Thymus (tissue), 14 donors: Measurements from ENCODE around the gene FUCA1. TPM values are rescaled to one million over a fixed set of nuclear protein-coding genes. Genes with fewer than 3 reads are reported as not detected.
A peak's percentile ranks its signal among the peaks of the same experiment; 100 is the strongest.

Experiments
- DNase-seq, 9 donors: peaks; one replicate each; pipeline ENCODE4 v3.0.0-alpha.2; 2013; ENCODE audit warnings: low spot score in 9 of 9, low read depth in 6 of 9, missing footprints in 1 of 9
- H3K27ac ChIP-seq, 2 donors: one replicate each; pipeline ENCODE4 v1.5.1; 2013; ENCODE audit warnings: control low read depth in 1 of 2, low read depth in 1 of 2, low read length in 1 of 2, mild to moderate bottlenecking in 1 of 2, moderate library complexity in 1 of 2
- H3K27me3 ChIP-seq, 2 donors: one replicate each; pipeline ENCODE4 v1.5.1; 2013; ENCODE audit warnings: low read length in 1 of 2; ENCODE audit not compliant: control insufficient read depth in 2 of 2, insufficient read depth in 1 of 2
- H3K36me3 ChIP-seq, 2 donors: one replicate each; pipeline ENCODE4 v1.5.1; 2013; ENCODE audit warnings: low read length in 1 of 2, mild to moderate bottlenecking in 1 of 2, moderate library complexity in 1 of 2; ENCODE audit not compliant: control insufficient read depth in 2 of 2, insufficient read depth in 2 of 2
- H3K4me1 ChIP-seq, 2 donors: one replicate each; pipeline ENCODE4 v1.5.1; 2013; ENCODE audit warnings: low read length in 2 of 2; ENCODE audit not compliant: control insufficient read depth in 2 of 2, insufficient read depth in 2 of 2
- H3K4me3 ChIP-seq, 2 donors: one replicate each; pipeline ENCODE4 v1.5.1; 2013; ENCODE audit warnings: low read length in 2 of 2, control low read depth in 1 of 2, mild to moderate bottlenecking in 1 of 2
- H3K9me3 ChIP-seq, 2 donors: one replicate each; pipeline ENCODE4 v1.5.1; 2013; ENCODE audit warnings: low read length in 1 of 2, mild to moderate bottlenecking in 1 of 2; ENCODE audit not compliant: control insufficient read depth in 2 of 2, insufficient read depth in 1 of 2
- WGBS: extraction: QIAGEN DNeasy Blood & Tissue Kit; methylation state at CpG from one replicate; pipeline ENCODE4 v1.1.7; 2013; 5-methylcytosine and 5-hydroxymethylcytosine counted together
- long read RNA-seq, 10 donors: transcript quantifications; one replicate each; lab custom pipeline, GENCODE V29; 2026
- polyA plus RNA-seq: library from polyadenylated mRNA; stranded (reverse); fragments of 200-250 nt; gene quantifications from one replicate; pipeline ENCODE4 v1.2.3, GENCODE V29; 2013
- total RNA-seq: library from RNA; stranded (reverse); fragments of 120-200 nt; gene quantifications from one replicate; pipeline ENCODE4 v1.2.4, GENCODE V29; 2013
- donor health status: healthy.

The FUCA1 gene
- total RNA-seq (25.9 TPM), polyA plus RNA-seq (39.5 TPM)
- long read RNA-seq, donor 1, partial matches to known transcripts = 0 of 1 reads
- long read RNA-seq, donor 1, other reads (novel, unspliced or antisense) = 0 of 1 reads
- long read RNA-seq, donor 2, transcript FUCA1-201 (8 exons, 2,047 nt) = major isoform, 27 of 27 reads
- long read RNA-seq, donor 2, partial matches to known transcripts = 0 of 27 reads
- long read RNA-seq, donor 2, other reads (novel, unspliced or antisense) = 0 of 27 reads
- long read RNA-seq, donor 3, transcript FUCA1-201 (8 exons, 2,047 nt) = major isoform, 10 of 16 reads
- long read RNA-seq, donor 3, partial matches to known transcripts = 6 of 16 reads
- long read RNA-seq, donor 3, other reads (novel, unspliced or antisense) = 0 of 16 reads
- long read RNA-seq, donor 4, transcript FUCA1-201 (8 exons, 2,047 nt) = major isoform, 5 of 15 reads
- long read RNA-seq, donor 4, partial matches to known transcripts = 10 of 15 reads
- long read RNA-seq, donor 4, other reads (novel, unspliced or antisense) = 0 of 15 reads
- long read RNA-seq, donor 5, transcript FUCA1-201 (8 exons, 2,047 nt) = major isoform, 11 of 11 reads
- long read RNA-seq, donor 5, partial matches to known transcripts = 0 of 11 reads
- long read RNA-seq, donor 5, other reads (novel, unspliced or antisense) = 0 of 11 reads
- long read RNA-seq, donor 6, transcript FUCA1-201 (8 exons, 2,047 nt) = major isoform, 6 of 6 reads
- long read RNA-seq, donor 6, partial matches to known transcripts = 0 of 6 reads
- long read RNA-seq, donor 6, other reads (novel, unspliced or antisense) = 0 of 6 reads
- long read RNA-seq, donor 7, transcript FUCA1-201 (8 exons, 2,047 nt) = major isoform, 15 of 24 reads
- long read RNA-seq, donor 7, partial matches to known transcripts = 9 of 24 reads
- long read RNA-seq, donor 7, other reads (novel, unspliced or antisense) = 0 of 24 reads
- long read RNA-seq, donor 8, transcript FUCA1-201 (8 exons, 2,047 nt) = major isoform, 7 of 7 reads
- long read RNA-seq, donor 8, partial matches to known transcripts = 0 of 7 reads
- long read RNA-seq, donor 8, other reads (novel, unspliced or antisense) = 0 of 7 reads
- long read RNA-seq, donor 9, transcript FUCA1-201 (8 exons, 2,047 nt) = major isoform, 11 of 11 reads
- long read RNA-seq, donor 9, partial matches to known transcripts = 0 of 11 reads
- long read RNA-seq, donor 9, other reads (novel, unspliced or antisense) = 0 of 11 reads
- long read RNA-seq, donor 10, transcript FUCA1-201 (8 exons, 2,047 nt) = major isoform, 6 of 6 reads
- long read RNA-seq, donor 10, partial matches to known transcripts = 0 of 6 reads
- long read RNA-seq, donor 10, other reads (novel, unspliced or antisense) = 0 of 6 reads

DNA sequence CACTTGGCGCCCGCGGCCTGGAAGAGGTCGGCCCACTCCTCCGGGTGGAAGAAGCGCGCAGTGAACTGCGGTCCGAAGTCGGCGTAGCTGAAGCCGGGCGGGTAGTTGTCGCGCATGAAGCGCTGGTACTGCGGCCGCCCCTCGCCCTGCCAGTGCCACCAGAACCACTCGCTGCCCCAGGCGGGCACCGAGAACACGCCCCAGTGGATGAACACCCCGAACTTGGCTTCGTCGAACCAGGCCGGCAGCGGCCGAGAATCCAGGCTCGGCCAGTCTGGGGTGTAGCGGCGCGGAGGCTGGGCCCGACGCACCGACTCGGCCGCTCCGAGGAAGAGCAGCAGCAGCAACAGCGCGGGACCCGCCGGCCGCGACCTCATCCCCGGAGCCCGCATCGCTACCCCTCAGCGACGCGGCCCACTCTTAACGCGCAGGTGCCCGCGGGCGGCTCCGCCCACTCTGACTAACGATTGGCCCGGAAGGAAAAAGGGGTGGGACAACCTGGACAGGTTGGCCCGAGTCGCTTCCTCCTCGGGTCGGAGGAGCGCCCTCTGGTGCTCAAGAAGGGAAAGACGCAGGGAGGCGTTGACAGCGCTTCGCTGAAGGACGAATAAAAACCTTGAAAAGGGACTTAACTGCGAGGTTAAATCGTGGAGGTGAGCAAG is at the start of gene FUCA1:
FUCA1 (minus strand) TSS at position 396 of the 662 bp plus-strand sequence; CDS start at position 392, 4 bp downstream.
- Histone ChIP-seq H3K36me3 (peaks cover 2 to 6% of the 10 kb centered on the region in 2 donors), H3K4me3 (peak within 1 kb of the TSS; percentile 61 to 81), H3K4me1 (peaks cover 3 to 15% of the 10 kb centered on the region in 2 donors), H3K27ac (peak within 1 kb of the TSS in 1 of 2 donors; percentile 74), H3K9me3 (no peaks in the 10 kb centered on the region), H3K27me3 (peaks cover 2 to 17% of the 10 kb centered on the region in 2 donors)
- WGBS = under 1% methylated on average over 71 of the region's 71 CpGs
- DNase-seq = peak; percentile 87 to 98 (median 96)

GRCh38 chr1:23916209-23917131 is 48.4 kb upstream of the FUCA1 start:
- Histone ChIP-seq H3K36me3 (no peaks in the 10 kb centered on the region), H3K27ac (no peak overlapping the region), H3K9me3 (no peaks in the 10 kb centered on the region), H3K4me1 (peaks cover 10 to 39% of the 10 kb centered on the region in 2 donors), H3K4me3 (no peak overlapping the region), H3K27me3 (no peaks in the 10 kb centered on the region)
- 32% methylated on average over 12 of the region's 12 CpGs for WGBS
- peak in 5 of 9 donors; percentile 56 to 85 (median 63) for DNase-seq

DNA sequence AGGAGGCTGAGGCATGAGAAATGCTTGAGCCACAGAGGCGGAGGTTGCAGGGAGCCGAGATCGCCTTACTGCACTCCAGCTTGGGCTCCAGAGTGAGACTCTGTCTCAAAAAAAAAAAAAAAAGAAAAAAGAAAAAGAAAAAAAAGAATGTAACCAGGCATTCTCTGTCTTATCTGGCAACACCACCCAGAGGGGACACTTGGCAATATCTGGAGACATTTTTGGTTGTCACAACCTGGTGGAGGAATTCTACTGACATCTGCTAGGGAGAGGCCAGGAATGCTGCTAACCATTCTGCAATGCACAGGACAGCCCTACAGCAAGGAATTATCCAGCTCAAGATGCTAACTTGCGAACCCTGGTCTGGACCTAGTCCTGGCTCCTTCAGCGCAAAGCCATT is 47.4 kb upstream of the FUCA1 start:
- Histone ChIP-seq H3K4me3 (no peak overlapping the region), H3K36me3 (no peaks in the 10 kb centered on the region), H3K4me1 (peaks cover 13 to 48% of the 10 kb centered on the region in 2 donors), H3K27me3 (no peaks in the 10 kb centered on the region), H3K27ac (no peak overlapping the region), H3K9me3 (no peaks in the 10 kb centered on the region)
- 94% methylated on average over 5 of the region's 5 CpGs for WGBS
- DNase-seq = no peak

GRCh38 chr1:23914921-23915320 is 46.8 kb upstream of the FUCA1 start:
- H3K9me3 ChIP-seq = no peaks in the 10 kb centered on the region
- WGBS = 97% methylated on average over 4 of the region's 4 CpGs
- peaks cover 13 to 50% of the 10 kb centered on the region in 2 donors for H3K4me1 ChIP-seq
- H3K27ac ChIP-seq = no peak overlapping the region
- H3K36me3 ChIP-seq = no peaks in the 10 kb centered on the region
- H3K4me3 ChIP-seq = no peak overlapping the region
- DNase-seq = no peak
- no peaks in the 10 kb centered on the region for H3K27me3 ChIP-seq

- H3K4me3 ChIP-seq = peak within 1 kb of the TSS in 1 of 2 donors; percentile 13
- WGBS = 6% methylated on average over 7 of the region's 7 CpGs
- H3K4me1 ChIP-seq = peaks cover 23 to 62% of the 10 kb centered on the region in 2 donors
- H3K27me3 ChIP-seq = no peaks in the 10 kb centered on the region
- peak within 1 kb of the TSS in 1 of 2 donors; percentile 73 for H3K27ac ChIP-seq
- no peaks in the 10 kb centered on the region for H3K36me3 ChIP-seq
- no peaks in the 10 kb centered on the region for H3K9me3 ChIP-seq
- peak in 3 of 9 donors; percentile 26 to 69 (median 51) for DNase-seq
These were observed 45.3 kb upstream of the FUCA1 start, which contains the start of gene CNR2 for GRCh38 chr1:23913212-23913880. Gene CNR2, minus strand, starts transcription at chr1:23913362. Its CDS starts 37,745 bp downstream, at chr1:23875617.

DNA sequence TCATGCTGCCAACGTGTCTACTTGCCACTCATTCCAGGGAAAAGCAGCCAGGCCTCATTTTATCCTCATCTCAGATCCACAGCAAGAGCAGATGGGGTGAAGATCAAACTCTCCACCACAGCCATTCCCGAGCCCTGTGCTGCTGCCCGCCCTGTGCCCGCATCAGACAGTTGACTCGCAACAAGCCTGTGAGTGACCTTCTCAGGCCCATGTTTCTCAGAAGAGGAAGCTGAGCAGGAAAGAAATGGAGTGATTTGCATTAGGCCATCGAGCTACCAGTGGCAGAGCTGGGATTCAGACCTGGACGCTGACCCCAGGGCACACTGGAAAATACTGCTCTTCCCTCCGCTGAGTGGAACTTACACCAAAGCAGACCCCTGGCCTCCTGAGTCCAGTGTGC is 43.8 kb upstream of the FUCA1 start:
- Histone ChIP-seq H3K36me3 (no peaks in the 10 kb centered on the region), H3K4me1 (peaks cover 23 to 71% of the 10 kb centered on the region in 2 donors), H3K9me3 (no peaks in the 10 kb centered on the region), H3K27ac (no peak overlapping the region), H3K27me3 (no peaks in the 10 kb centered on the region), H3K4me3 (no peak overlapping the region)
- DNase-seq = no peak
- WGBS = 78% methylated on average over 8 of the region's 8 CpGs

DNA sequence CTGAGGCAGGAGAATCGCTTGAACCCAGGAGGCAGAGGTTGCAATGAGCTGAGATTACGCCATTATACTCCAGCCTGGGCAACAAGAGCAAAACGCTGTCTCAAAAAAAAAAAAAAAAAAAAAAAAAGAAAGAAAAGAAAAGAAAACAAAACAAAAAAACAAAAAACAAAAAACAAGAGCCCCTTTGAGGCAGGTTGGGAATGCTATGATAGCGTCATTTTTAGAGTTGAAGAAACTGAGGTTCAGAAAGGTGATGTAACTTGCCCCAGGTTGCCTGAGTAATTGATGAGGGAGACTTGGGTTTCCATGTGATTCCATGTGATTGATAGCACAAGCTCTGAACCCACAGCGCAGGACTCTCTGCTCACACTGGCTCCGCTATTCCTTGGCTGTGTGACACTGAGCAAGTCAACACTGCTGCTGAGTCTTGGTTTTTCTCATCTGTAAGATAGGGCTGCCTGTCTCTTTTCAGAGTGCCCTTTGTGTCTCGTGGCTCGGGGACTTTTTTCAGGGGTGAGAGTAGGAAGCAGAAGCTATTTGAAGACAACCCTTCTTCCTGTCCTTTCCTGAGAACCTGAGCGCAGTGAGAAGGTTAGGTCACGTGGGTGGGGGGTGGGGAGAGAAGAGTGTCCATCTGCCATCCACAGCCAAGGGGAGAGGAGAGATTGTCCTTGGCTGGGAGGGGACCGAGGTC is 42.6 kb upstream of the FUCA1 start:
- H3K4me3 ChIP-seq = no peak overlapping the region
- H3K4me1 ChIP-seq = peaks cover 21 to 67% of the 10 kb centered on the region in 2 donors
- H3K27ac ChIP-seq = peak overlapping the region; percentile 39 to 74
- no peaks in the 10 kb centered on the region for H3K9me3 ChIP-seq
- H3K36me3 ChIP-seq = no peaks in the 10 kb centered on the region
- no peaks in the 10 kb centered on the region for H3K27me3 ChIP-seq
- peak in 1 of 9 donors; percentile 58 for DNase-seq
- WGBS = 62% methylated on average over 11 of the region's 11 CpGs
